GM21737 (cell line): ENCODE measurements around the gene CHD6.

ENCODE experiments used
- ATAC-seq: cut with Tn5 transposase; IDR thresholded peaks from one replicate; pipeline ENCODE4 v1.9.1; 2021; ENCODE audit warnings: mild to moderate bottlenecking, moderate library complexity; ENCODE audit not compliant: unreplicated experiment

The CHD6 gene

GRCh38 chr20:41476013-41476441 lies 142.2 kb downstream of the CHD6 start:
- no peak for ATAC-seq

- ATAC-seq, result no peak
These were observed 142.7 kb downstream of the CHD6 start for GRCh38 chr20:41475503-41475902.

- no peak for ATAC-seq
These were observed 147.6 kb downstream of the CHD6 start for GRCh38 chr20:41470362-41471095.

DNA sequence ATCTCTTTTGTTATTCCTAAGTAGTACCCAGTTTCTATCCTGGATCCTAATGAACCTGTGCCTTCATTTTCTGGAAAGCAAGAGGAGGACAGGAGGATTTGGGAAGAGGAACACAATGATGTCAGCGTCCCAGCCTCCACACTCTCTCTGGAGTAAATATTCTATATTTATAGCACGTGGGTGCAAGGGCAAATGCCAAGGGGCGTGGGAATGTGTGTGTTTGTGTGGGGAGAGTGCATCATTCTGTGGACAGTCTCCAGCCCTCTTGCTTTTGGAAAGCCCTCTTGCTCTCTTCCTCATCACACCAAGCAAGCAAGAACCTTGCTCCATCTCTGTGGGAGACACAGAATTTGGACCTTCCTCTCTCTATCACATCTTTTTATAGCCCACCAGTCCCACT lies 148.3 kb downstream of the CHD6 start:
- no peak for ATAC-seq

GRCh38 chr20:41468994-41469600 lies 149.1 kb downstream of the CHD6 start:
- no peak for ATAC-seq

GRCh38 chr20:41467690-41468089 lies 150.5 kb downstream of the CHD6 start:
- no peak for ATAC-seq

DNA sequence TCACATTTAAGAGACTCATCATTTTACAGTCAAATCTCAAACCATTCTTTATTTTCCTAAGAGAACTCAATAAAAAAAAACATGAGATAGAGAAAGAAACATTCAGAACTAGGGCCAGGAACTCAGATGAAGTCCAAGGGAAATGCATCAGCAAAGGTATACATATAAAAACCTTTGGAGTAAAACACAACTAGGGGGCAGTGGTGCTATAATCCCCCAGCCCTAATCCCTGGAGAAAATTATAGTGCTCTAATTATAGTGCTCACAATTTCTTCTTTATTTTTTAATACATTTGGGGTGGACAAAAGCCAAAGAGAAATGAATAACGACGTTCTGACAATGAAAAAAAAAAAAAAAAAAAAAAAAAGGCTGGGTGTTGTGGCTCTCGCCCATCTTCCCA lies 151.0 kb downstream of the CHD6 start:
- no peak for ATAC-seq

DNA sequence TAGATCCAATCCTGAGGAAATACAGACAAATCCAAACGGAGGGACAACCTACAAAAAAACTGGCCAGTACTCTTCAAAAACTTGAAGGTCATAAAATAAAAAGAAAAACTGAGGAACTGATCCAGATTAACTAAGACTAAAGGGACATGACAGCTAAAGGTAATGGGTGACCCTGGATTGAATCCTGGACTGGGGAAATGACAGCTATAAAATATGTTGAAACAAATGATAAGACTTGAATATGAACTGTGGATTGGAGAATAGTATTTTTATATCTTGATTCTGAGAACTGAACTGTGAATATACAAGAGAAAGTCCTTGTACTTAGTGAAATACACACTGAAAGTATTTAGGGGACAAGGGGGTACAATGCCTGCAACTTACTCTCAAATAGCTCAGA lies 154.6 kb downstream of the CHD6 start:
- ATAC-seq, result no peak

DNA sequence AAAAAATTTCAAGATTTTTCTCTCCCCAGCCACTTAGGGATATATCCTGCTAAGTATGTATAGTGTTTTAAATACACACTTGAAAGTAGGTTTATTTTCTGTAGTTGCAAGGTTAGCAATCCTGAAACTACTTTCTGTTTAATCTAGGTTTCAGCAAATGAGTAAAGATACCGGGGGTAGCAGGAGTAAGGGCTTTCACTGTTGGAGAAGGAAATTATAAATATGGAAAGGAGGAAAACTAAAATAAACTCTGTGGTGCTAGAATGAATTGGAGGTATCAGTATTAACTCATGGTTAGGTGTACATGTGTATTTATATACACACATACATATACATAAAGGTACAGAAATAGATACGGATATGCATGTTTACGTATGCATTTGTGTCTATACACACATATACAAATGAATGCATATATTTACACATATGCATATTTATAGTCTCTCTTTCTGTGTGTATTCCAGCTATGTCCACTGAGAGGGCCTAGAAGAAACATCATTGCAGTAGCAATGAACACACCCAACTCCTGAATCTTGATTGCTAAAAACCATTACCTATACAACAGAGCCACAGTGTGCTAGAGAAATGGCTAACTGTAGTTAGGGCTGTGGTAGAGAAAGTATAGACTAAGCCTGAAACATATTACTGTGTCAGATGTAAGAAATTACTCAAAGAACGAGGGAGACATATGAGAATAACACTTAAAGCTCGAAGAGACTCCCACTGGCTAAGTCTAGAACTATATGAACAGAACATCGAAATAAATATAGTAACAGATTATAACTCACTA lies 155.6 kb downstream of the CHD6 start:
- no peak for ATAC-seq

DNA sequence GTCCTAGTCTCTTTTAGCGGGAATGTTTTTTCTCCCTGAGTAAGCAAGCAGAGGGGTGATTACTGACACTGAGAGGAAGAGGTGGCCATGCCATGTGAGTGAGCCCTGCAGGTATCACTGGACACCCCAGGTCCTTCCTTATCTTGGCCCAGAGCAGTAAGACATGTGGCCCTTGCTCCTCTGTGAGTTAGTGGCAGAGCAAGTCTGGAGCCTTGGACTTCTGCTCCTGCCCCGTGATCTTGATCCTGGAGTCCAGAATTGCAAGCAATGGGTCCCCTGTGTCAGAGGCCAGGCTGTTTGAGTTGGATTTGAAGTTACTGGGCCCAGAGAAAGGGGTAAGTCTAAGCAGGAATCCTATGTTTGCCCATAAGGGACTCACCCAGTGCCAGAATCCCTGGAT lies 159.4 kb downstream of the CHD6 start:
- no peak for ATAC-seq

- ATAC-seq, result no peak
These were observed 160.9 kb downstream of the CHD6 start for GRCh38 chr20:41457173-41457857.

DNA sequence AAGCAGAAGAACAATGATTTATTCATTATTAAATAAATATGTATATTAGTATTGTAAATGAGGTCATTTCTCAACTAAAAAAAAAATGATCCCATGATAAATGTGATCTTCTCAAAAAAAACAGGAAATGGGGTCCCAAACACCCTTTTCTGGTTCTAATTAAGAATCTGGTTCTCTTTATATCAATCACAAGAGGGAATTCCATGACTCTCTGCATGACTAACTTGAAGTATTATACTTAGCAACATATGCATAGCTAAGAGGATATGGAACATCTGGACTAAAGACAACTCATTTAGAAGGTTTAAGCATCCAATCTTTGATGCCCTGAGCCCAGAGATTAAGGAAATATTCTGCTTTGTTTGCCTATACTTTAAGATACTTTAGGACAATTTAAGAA lies 161.8 kb downstream of the CHD6 start:
- ATAC-seq, result no peak

DNA sequence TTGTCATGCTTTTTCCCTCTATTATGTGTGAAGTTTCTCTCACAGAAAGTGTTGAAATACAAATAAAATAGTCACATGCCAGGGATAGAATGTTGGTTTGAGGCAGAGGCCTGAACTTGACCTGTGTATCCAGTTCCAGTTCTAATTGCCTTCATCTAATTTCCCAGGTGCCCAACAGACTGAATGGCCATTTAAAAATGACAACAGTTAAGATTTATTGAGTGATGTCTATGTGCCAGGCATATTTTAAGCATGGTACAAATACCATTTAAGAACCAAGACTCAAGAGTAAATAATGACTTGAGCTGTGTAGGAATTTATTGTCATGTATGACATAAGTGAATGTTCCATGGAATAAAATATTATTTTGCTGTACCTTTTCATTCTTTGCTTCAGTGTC lies 163.9 kb downstream of the CHD6 start:
- ATAC-seq, result no peak

DNA sequence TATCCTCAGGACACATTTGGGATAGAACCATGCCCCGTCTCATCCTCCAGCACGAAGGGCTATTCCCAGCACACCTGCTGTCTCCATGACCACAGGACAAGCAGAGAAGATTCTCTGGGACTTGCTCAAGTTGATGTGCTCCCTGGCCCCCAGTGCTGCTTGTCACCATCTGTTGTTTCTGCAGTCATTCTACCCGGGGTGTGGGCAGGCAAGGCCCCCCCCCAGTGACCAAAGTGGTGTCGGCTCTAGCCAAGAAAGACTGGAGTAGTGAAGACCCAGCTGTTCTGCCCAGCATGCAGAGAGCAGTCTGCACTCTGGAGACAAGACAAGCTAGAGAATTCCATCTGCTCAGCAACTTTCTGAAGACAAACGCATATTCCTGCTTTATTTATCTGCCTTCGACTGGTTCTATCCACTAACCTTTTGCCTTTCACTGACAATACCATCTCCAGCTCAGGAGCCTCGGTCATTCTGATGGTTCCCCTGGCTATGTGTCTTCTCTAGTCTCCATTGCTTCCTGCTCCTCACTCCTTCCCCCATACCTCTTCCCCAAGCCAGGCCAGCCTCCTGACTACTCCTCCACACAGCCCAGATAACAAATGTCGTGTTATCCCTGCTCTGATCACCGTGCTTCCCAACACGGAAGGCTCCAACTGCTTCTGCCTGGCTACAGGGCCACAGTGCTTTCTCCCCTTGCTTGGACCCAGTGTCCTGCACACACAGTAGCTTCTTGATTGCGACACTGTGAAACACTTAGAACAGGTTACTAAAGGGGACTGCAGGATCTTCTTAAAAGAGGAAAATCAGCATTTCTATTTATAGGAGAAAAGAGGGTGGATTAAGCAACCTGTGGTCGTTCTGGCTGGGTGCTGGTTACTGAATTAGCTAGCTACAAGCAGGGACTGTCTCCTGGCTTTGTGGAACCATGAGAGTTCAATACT lies 164.9 kb downstream of the CHD6 start:
- no peak for ATAC-seq

DNA sequence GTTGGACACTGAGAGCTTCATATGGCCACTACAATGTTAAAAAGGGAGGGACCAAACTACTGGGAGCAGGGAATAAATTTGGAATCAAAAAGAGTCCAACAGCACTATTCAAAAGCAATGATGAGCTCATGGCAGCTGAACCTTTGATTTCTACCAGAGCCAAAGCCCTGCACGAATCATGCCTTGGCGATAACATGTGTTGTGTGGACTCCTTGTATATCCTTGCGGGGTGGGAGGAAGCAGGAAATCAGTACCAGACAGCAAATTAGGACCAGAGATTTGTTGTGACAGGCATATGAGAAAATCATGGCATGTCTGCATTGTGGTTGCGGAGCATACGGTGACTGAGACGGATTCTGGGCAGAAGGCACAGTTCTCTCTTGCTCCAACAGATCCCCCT lies 166.0 kb downstream of the CHD6 start:
- no peak for ATAC-seq

- ATAC-seq, result no peak
These were observed 171.2 kb downstream of the CHD6 start for GRCh38 chr20:41447006-41447405.

DNA sequence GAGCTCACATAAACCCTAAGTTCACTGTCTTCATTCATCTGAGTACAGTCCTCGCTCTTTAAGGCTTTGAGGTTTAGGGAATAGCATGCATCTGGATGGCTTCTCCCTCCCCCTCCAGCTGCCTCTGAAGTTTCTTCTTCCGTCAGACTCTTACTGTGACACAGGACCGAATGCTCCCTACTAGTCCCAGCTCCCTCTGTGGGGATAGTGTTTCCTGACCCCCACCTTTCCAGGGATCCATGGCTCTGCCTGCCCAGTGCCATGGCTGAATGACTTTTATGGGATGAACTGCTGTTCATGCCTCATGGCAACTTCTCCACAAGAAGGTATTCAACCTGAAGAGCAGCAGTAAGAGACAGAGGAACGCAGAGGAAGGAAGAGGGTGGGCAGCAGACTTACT lies 171.7 kb downstream of the CHD6 start:
- no peak for ATAC-seq

DNA sequence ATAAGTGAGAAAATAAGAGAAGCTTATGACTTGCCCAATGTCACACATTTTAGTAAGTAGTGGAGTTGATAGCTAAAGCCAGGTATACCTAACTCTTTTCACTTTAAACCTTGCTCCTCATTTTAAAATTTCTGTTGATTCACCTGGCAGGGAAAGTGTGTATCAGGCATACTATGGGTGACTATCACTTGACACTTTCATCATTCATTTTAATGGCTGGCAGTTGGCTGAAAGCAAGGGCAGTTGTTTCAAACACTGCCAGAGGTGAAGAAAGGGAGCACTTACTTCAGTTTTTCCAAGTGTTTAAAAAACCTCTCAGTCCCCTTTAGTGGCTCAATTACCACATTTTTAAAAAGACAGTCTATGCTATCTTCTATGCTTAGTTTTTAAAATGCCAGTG lies 173.4 kb downstream of the CHD6 start:
- no peak for ATAC-seq

DNA sequence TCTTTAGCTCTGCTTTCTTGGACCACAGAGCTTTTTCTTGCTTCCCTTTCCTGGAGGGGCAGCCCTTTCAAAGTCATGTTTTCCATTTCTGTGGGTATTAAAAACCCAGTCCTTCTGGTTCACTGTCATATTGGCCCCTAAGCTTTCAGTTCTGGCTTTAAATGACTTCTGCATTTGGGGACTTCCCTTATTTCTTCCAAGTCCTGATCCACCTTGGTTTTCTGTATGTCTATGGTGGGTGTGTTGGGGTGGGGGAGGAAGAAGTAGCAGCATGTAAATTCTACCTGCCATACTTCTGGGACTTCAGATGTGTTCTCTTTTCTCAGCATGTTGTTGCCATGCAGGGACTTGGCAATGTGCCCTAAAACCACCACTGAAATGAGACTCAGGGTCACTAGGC lies 174.5 kb downstream of the CHD6 start:
- ATAC-seq, result no peak

GRCh38 chr20:41440882-41441281 lies 177.3 kb downstream of the CHD6 start:
- no peak for ATAC-seq
